ENCODE results near the gene RAB8B. TPM values are rescaled to one million over a fixed set of nuclear protein-coding genes. Genes with fewer than 3 reads are reported as not detected.

RAB8B gene
- total and polyA plus RNA-seq, 7 donors, result 2.5 to 18.1 (median 5.4) TPM

DNA sequence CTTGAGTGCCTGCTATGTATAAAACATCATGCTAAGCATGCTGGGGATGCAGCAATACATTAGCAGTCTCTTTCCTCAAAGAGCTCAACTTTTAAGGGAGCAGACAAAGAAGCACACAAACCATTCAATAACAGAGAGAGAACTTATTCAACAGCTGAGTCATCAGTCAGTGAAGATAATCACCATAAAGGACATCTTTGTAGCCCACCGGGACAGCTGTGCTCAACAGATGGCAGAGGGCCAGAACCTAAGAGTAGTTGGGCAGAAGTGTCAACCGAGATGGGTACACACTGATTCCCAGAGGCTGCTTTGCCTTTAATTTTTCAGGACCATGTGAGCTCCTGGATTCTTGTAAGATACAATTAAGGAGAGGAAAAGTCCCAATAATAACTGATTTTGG lies 4.2 kb upstream of the RAB8B start:
- Histone ChIP-seq H3K36me3 (ENCODE audit: insufficient read depth in 1 of 2, low read depth in 1 of 2) (no peaks in the 10 kb centered on the region), H3K27me3 (ENCODE audit: insufficient read depth in 3 of 3, low read length in 2 of 3) (no peaks in the 10 kb centered on the region), H3K4me1 (peaks cover 6% of the 10 kb centered on the region), H3K4me3 (no peak overlapping the region), H3K27ac (no peak overlapping the region), H3K9me3 (no peaks in the 10 kb centered on the region)
- DNase-seq (no peak), ATAC-seq (no peak)
- intact Hi-C loops (cut with DNase I), result no loop called here
- TF ChIP-seq, protein P1, sequence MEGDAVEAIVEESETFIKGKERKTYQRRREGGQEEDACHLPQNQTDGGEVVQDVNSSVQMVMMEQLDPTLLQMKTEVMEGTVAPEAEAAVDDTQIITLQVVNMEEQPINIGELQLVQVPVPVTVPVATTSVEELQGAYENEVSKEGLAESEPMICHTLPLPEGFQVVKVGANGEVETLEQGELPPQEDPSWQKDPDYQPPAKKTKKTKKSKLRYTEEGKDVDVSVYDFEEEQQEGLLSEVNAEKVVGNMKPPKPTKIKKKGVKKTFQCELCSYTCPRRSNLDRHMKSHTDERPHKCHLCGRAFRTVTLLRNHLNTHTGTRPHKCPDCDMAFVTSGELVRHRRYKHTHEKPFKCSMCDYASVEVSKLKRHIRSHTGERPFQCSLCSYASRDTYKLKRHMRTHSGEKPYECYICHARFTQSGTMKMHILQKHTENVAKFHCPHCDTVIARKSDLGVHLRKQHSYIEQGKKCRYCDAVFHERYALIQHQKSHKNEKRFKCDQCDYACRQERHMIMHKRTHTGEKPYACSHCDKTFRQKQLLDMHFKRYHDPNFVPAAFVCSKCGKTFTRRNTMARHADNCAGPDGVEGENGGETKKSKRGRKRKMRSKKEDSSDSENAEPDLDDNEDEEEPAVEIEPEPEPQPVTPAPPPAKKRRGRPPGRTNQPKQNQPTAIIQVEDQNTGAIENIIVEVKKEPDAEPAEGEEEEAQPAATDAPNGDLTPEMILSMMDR (IDR thresholded peaks at IDR 0.05), result no peak
- WGBS, 3 donors, result 23 to 33% (median 30%) methylated on average over 2 of the region's 2 CpGs

DNA sequence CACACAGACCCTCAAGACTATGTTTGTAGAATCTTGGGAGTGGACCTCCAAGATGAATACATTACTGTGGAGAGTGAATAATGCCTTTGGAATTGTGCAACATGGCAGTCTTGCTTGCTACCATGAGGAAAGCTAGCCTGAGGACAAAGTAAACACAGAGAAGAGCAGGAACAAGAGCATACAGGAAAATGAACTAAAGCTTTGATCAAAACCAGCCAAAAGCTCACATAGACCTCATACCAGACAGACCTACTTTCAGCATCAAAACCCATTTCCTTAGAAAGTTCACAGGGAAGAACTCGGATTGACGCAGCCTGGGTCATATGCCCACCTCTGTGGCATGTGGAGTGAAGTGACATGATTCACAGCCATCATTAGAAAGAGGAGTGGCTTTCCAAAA lies 3.3 kb upstream of the RAB8B start:
- H3K4me1 ChIP-seq, result peaks cover 15% of the 10 kb centered on the region
- H3K27ac ChIP-seq, result no peak overlapping the region
- WGBS, 3 donors, result 41 to 72% (median 61%) methylated on average over 2 of the region's 2 CpGs
- ATAC-seq (no peak), DNase-seq (no peak)
- TF ChIP-seq, protein P1 (IDR thresholded peaks at IDR 0.05), result no peak
- no peak overlapping the region for H3K4me3 ChIP-seq
- H3K36me3 ChIP-seq (ENCODE audit: insufficient read depth in 1 of 2, low read depth in 1 of 2), result no peaks in the 10 kb centered on the region
- no peaks in the 10 kb centered on the region for H3K27me3 ChIP-seq (ENCODE audit: insufficient read depth in 3 of 3, low read length in 2 of 3)
- intact Hi-C loops (cut with DNase I), result no loop called here
- H3K9me3 ChIP-seq, result no peaks in the 10 kb centered on the region

DNA sequence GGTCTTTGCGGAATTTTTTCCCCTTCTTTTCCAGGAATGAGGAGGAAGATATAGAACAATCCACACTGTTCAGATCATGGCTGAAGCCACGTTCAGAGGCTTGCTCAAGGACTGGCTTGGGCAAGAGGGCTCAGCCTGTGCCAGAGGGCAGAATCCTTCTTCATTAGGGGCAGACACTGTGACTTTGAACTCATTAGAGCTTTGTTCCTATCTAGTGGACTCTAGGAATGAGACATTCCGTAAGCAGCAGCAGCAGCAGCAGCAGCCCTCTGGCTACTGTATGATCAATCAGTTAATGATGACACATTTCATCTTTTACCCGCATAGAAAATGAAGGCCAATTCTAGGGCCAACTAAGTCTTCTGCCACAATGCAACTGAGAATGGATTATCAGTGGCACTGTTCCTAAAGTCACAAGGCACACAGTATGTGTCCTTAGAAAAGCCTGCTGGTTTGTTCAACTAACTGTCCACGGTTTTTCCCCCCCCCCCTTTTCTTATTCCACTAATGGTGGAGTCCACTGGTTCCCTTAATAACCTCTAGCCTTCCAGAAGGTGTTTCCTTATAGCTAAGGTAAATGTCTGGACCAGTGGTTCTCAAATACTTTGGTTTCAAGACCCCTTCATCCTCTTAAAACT lies 1.7 kb upstream of the RAB8B start:
- no peaks in the 10 kb centered on the region for H3K27me3 ChIP-seq (ENCODE audit: insufficient read depth in 3 of 3, low read length in 2 of 3)
- ATAC-seq (no peak), DNase-seq (no peak)
- H3K4me3 ChIP-seq, result no peak overlapping the region
- WGBS, 3 donors, result 87 to 91% (median 88%) methylated on average over 5 of the region's 5 CpGs
- peaks cover 19% of the 10 kb centered on the region for H3K4me1 ChIP-seq
- H3K27ac ChIP-seq, result no peak overlapping the region
- TF ChIP-seq, protein P1 (IDR thresholded peaks at IDR 0.05), result no peak
- no peaks in the 10 kb centered on the region for H3K9me3 ChIP-seq
- intact Hi-C loops (cut with DNase I), result no loop called here
- no peaks in the 10 kb centered on the region for H3K36me3 ChIP-seq (ENCODE audit: insufficient read depth in 1 of 2, low read depth in 1 of 2)

- H3K4me3 ChIP-seq, result peak overlapping the region; percentile 74
- TF ChIP-seq, protein P1 (IDR thresholded peaks at IDR 0.05), result no peak
- no peaks in the 10 kb centered on the region for H3K27me3 ChIP-seq (ENCODE audit: insufficient read depth in 3 of 3, low read length in 2 of 3)
- no peaks in the 10 kb centered on the region for H3K9me3 ChIP-seq
- peak overlapping the region; percentile 72 for H3K27ac ChIP-seq
- intact Hi-C loops (cut with DNase I), result no loop called here
- DNase-seq (no peak), ATAC-seq (no peak)
- H3K36me3 ChIP-seq (ENCODE audit: insufficient read depth in 1 of 2, low read depth in 1 of 2), result no peaks in the 10 kb centered on the region
- WGBS, 3 donors, result 42 to 46% (median 42%) methylated on average over 10 of the region's 10 CpGs
- H3K4me1 ChIP-seq, result peaks cover 19% of the 10 kb centered on the region
Measured at GRCh38 chr15:63188247-63188925, 1.0 kb upstream of the RAB8B start.

Measured in psoas muscle (tissue), 8 donors.